HG03378 (cell line): ENCODE results near the gene KCNK2.
"Not testable (repeated sequence)": the region's sequence is repeated elsewhere in the genome, so short reads cannot be mapped to it uniquely, and the experiment has no call there.

Source experiments
- ATAC-seq: cut with Tn5 transposase; IDR thresholded peaks from one replicate; pipeline ENCODE4 v1.9.1; 2021; ENCODE audit warnings: mild to moderate bottlenecking, moderate library complexity; ENCODE audit not compliant: unreplicated experiment

The KCNK2 gene

DNA sequence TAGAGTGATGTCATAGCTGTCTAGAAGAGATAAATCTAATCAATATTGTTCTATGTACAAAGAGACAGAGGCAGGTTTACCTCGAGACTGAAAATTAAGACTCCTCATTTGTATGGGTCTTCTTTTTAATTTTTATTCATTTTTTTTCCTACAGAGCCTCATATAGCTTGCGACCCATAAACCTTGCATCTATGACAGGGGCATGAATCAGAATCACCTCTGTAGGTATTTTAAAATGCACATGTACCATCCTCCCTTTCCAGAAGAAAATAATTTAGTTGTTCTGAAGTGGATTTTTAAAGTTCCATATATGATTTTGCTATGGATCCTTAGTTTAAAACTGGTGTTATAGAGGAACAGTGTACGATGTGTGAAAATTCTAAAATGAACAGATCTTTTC lies 64.5 kb downstream of the KCNK2 start:
- no peak for ATAC-seq

DNA sequence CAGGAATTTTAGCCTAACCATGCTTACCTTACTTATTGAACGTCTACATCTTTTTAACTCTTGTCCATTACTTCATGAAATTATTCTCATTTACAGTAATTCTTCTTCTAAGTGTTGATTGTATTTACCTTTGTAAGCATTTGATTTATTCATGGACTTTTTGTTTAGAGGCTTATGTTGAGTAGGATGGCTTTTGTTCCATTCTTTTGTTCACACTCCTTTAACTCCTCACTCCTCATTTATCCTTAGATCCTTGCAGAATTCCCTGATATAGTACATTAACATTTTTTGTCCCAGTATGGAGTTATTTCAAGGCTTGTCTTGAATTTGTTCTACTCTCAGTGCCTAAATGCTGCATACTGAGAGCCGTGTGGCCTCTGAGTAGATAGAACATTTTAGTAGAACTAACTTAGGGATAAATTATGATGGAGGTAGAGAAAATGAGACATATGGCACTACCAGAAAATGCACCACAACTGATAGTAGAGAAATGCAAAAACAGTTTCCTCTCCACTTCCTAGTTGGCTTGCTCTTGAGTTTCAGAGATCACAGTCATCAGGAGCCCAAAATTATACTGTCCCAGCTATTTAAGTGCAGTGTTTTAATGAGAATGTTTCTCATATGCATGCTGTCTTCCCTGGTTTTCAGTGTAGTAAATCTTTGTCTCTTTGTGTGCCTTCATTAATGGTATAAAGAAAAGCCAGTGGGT lies 69.5 kb downstream of the KCNK2 start:
- no peak for ATAC-seq

DNA sequence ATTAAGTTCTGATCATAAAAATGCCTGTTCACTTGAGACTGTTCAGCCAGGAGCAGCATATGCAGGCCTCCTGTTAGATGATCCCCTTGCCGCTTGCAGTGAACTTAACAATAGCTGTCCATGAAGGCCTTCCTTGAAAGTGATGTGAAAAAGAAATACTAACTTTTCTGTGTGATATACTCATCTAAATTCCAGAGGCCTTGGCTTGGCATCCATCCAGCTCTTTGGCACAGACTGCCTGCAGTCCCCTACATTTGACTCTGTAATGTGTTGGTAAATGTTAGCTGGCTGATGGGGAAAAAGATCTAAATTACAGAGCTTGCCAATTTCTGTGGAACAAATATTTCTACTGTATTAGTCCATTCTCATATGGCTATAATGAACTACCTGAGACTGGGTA lies 73.7 kb downstream of the KCNK2 start:
- ATAC-seq = no peak

DNA sequence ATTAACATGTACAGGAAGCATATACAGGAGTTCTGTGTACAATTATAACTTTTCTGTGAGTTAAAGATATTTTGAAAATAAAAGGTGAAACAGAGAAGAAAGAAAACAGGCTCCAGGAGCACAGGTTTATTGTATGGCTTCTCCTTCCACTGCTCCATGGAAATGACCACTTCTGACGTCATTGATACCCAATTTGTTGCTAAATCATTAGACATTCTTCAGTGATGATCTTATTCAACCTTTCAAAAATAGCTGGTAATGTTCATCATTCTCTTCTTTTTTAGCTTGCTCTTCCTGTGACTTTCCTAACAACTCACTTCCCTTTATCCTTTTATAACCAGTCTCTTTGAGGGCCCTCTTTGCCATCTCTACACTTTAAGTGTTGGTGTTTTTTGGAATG lies 77.8 kb downstream of the KCNK2 start:
- no peak for ATAC-seq

DNA sequence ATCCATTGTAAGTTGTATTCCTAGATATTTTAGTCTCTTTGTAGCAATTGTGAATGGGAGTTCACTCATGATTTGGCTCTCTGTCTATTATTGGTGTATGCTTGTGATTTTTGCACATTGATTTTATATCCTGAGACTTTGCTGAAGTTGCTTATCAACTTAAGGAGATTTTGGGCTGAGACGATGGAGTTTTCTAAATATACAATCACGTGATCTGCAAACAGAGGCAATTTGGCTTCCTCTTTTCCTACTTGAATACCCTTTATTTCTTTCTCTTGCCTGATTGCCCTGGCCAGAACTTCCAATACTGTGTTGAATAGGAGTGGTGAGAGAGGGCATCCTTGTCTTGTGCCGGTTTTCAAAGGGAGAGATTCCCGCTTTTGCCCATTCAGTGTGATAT lies 80.6 kb downstream of the KCNK2 start:
- not testable (repeated sequence) for ATAC-seq

DNA sequence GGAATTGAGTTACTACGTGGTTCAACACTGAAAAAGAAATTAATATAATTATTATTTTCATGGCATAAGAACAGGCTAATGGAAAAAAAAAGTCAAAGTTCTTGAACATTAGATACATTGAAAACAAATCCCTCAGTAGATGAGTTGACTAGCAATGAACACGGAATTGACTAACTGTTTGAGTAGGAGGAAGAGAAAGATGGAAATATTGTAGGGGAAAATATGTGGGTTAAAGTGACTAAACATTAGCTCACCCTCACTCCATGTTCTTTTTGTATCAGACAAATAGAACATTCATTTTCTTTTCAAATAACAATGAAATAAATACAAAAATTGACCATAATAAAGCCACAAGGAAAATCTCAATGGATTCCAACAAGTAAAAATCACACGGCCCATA lies 84.3 kb downstream of the KCNK2 start:
- ATAC-seq = no peak

DNA sequence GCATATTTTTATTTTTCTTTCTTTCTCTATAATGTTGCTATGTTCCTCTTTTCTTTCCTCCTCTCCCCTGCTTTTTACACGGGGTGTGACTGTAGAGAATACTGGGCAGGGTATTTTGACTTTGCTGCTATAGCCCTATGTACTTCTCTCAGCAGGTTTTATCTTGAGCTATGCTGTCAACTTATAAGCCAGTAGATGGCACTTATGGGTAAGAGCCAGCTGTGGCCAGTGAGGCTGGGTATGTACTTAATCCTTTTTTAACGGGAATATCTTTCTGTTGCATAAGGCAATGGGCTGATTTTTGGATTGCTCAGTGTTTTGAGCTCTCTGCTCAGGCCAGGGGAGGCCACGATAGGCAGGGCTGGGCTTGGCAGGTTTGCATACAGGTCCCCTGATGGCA lies 99.0 kb downstream of the KCNK2 start:
- ATAC-seq = no peak

DNA sequence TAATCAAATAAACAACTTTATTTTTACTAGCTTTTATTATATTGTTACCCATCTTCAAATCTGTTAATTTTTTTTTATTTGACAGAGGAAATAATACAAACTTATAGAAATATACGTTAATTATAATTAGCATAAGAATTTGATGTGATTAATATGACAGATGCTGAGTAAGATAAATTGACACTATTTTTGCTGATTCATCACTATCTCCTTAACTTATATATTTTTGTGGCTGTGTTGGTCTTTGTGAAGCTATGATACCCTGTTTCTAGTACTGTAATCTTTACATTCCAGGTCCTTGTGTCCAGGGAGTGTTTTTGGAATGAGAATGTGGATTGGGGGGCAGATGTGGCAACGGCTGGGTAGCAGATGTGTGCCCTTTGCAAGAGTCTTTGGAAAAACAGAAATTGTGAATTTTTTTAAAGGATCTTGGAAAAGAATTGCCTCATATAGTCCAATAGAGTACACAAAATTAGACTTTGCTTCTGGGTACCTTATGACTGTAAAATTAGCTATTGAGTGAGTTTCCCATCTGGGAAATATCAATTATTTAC lies 102.6 kb downstream of the KCNK2 start:
- ATAC-seq = no peak

DNA sequence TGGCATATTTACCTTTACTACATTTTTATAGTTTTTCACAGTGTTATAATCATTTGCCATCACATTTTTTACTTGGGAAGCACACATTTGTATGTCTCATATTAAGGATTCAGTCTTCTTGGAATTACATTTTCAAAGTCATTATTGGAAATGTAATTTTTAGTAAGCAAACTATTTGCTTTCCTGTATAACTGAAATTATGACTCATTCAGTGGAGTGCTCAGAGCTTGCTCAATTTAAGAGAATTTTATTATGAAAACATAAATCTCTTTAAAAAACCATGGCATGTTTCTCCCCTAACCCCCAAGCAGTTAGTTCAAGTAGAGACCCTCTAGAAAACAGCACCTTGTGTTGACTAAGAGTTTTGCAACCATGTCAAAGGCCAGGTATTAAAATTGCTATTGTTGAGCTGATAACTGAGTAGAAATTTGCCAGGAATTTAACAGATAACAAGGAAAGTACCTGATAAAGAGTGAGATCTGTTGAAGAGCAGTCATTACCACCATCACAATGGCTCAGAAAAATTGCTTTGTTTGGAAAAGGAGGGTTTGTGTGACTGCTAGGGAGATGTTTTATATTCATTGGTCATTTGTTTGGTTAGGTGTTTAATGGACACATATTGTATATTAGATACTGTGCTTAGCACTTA lies 105.9 kb downstream of the KCNK2 start:
- ATAC-seq = no peak

DNA sequence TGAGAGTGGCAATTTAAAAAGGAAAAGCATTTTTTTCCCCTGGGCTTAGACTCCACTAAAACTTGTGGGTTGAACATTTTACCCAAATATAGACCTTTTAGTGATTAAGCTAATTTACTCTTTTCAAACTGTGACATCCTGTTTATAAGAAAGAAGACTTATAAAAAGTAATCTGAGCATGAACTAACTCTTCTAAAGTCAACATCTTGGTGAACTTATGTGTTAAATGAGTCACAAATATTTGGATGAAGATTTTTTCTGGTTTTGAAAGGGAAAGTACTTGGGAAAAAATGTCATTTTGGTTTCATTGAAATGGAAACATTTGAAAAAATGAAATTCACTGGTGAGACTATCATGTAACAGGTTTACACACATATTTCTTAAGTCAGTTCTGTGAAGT lies 109.8 kb downstream of the KCNK2 start:
- no peak for ATAC-seq

DNA sequence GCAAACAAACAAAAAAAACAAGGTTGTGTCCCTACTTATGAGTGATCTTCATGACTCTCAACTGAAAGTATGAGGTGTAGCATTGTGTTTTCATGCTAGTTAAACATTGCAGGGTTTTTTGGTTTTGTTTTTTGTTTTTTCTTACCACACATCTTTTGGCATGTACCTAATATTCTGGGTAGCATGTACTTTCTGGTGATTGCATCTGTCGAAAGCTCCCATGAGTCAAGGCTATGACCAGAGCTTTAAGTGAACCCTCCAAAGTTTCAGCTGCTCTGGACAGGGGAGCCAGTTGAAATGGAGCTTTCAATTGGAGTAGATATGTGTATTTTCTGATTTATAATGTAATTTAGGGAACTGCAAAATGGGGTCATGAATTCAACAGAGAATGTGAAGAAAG lies 115.5 kb downstream of the KCNK2 start:
- no peak for ATAC-seq

DNA sequence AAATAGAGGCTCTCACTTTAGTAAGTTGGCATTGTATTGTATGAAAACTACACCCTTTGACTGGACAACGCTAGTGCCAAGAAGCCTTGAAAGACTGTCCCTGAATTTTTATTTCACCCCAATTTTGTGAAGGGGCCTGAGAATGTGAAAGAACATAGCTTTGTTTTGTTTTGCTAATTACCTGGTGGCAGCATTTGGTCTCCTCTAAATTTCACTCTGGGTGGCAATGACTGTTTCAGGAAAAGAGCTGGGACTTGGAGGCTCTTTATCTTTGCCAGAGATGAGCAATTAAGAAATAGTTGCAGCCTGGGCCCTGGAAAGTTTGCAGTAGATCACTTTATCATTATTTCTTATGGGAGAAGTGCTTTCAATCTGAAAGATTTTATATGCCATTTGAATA lies 117.6 kb downstream of the KCNK2 start:
- ATAC-seq = no peak

DNA sequence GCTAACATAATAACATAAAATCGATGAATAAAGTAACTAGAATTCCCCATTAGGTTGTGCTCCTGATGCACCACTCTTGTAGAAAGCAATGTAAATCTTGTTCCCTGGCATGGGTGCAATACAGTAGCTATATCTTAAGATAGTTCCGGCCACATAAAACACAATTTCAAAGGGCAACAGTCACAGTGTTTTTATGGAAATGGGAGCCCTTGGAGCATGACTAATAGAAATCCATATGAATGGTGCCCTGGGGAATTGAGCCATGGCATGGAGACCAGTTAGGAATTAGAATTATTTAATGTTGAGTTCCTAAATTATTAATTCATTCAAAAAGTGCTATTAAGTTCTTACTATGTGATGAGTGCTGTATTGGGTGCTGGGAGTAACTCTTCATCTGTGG lies 118.7 kb downstream of the KCNK2 start:
- ATAC-seq = no peak

DNA sequence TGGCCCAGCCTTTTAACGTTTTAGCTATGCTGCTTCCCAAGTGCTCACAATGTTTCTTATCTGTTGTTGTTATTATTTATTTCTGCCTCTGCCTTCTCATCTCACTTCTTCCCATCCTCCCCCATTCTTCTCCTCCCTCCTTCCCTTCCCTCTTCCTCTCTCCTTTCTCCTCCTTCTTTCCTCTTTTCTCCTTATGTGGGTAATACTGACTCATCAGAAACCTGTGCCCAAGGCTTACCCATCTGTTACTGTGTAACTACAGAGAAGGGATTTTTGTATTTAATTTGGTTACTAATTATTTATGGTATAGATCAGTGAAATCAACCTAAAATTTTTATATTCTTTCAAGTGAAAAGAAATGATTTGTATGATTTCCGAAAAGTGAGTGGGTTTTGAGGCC lies 120.3 kb downstream of the KCNK2 start:
- ATAC-seq = no peak

DNA sequence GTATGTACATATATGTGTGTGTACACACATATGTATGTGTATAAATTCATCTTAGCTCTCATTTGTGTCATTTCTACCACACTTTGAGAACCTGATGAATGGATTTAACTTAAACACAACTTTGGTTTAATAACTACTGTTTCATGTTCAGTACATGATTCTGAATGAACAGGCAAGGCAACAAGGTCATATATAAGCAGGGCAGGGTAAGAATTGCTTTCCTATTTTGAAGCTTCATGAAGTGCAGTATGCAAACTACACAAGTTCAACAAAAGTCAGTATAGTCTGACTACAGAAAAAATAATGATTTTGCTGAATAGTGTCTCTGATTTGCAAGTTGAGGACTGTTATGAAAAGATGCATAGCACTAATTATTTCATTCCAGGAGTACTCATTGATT lies 127.6 kb downstream of the KCNK2 start:
- ATAC-seq = no peak

DNA sequence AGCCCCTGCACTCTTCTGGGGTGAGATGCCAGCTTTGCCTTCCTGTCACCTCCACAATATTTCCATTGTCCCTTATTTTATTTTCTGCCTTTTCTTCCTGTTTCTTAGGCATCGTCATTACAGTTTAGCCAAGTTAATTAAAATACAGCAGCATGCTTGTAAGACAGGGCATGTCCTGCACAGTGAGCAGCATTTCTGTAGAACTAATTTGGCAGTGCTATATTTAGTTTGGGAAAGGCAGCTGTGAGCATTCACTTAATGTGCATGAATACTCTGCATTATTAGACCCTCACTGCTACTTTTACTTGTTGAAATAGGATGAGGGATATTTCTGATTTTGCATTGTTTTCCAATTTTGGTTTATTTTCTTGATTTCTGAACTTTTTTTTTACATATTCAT lies 133.3 kb downstream of the KCNK2 start:
- no peak for ATAC-seq

DNA sequence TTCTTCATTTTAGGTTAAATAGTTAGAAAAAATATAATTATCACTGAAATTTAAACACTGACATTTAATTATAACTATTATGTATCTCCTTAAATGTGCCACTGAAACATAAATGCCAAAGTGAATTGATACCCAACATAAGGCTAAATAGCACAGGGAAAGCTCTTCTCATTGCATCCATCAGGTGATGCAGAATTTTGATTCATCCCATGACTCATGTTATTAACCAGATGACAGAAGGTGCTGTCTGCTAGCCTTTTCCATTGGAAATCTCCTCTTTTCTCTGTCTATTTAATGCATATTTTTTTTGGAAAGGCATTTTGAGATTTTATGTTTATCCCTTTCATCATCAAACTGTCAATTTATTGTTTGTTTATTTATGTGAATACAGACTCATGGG lies 136.8 kb downstream of the KCNK2 start:
- no peak for ATAC-seq

DNA sequence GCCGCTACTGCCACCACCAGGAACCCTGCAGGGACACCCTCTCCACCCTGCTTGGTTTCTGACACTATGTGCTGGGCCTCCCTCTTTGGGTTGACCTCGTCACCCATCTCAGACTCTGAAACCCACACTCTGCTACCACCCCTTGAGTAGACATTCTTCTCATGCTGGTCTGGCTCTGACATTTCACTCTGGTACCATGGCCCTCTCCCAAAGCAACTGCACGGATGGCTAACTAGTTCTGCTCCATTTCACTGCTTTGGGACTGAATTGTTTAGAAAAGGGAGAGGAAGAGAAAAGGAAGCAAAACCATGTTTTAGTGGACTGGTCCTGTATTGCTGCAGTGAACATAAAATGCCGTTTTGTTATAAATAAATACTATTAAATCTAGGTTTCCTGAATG lies 137.8 kb downstream of the KCNK2 start:
- no peak for ATAC-seq

DNA sequence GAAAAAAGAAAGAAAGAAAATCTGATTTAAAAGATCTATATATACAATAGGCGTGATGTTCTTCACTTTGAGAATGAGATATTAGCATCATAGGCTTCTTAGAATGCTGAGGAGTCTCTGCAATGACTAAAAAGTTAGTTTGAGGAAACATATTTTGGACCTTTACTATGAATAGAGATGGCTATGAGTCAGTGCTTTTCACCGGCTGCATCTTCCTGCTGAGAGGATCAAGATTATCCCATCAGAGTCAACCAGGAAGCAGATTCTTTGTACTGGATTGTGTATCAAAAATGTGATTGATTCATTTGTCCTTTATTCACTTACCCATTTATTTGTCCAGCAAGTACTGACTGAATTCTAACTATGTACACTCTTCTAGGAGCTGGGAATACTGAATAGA lies 144.2 kb downstream of the KCNK2 start:
- no peak for ATAC-seq

DNA sequence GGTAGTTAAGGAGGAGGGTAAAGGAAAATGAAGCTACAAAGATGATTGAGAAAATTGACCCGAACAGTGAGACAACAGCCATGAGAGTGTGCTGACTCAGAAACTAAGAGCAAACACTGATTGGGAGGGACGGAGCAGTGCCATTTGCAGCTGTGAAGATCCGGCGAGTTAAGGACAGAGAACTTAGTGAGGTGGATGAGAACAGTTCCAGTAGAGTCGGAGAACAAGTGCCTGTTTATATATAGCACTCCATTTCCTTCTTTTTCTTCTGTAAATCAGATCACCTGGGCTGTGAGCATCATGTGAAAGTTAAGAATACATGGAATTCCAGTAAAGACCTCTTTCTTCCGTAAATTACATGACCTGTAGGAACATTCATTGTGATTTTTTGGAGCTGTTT lies 145.7 kb downstream of the KCNK2 start:
- ATAC-seq = no peak

DNA sequence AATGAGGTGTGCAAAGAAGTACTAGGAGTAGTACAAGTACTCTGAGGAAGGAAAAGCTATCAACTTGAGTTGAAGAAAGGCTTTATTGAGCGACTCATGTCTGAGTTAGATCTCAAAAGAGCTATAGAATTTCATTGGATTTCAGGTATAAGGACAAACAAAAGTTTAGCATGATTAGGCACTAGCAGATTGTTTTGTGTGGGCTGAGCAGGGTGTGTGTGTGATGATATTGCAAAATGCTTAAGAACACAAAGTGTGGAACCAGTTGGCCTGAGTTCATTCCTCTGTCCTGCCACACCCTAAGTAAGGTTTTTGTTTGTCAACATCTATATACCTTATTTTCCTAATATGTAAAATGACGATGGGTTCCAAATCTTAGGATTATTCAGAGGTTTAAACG lies 158.9 kb downstream of the KCNK2 start:
- no peak for ATAC-seq

DNA sequence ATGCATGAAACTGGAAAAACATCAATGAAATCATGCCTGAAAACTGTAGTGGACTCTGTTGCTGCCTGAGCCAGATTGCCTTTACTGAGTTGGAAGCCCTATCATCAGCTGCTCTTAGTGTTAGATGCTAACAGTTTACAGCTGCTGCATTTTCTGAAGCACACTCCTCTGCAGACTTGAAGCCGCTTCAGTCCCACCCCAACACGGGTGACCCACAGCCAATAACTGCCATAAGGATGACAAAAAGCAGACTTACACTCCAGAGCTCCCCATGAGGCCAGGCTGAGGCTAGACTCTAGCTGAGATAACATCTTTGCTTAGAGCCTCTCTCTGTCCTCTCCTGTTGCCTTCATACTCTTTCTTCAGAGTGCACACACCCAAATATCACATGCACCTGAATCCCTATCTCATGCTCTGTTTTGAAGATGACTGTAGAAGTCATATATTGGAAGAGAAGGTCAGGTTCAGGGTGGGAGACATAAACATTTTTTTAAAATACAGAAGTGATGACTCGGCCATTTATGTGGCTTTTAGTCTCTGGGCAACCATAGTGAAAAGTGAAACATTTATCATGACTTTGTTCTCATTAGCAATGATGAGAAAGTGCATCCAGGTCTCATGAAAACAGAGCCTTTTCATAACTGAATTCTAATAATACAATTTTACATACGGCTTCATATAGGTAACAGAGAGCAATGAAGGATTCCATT lies 161.0 kb downstream of the KCNK2 start:
- ATAC-seq = no peak
